NT2/D1 (cell line): ENCODE data around the gene MAGI1.

Source experiments
- SUZ12 ChIP-seq: IDR thresholded peaks from 2 replicates; pipeline ENCODE4 v1.6.1; 2011; ENCODE audit not compliant: insufficient read length, insufficient read depth; ENCODE audit errors: extremely low read depth
- YY1 ChIP-seq: IDR thresholded peaks from 2 replicates; pipeline ENCODE4 v1.6.1; 2011; ENCODE audit not compliant: insufficient read length, insufficient read depth

GRCh38 chr3:65953301-65953812, 85.4 kb downstream of the MAGI1 start:
- TF ChIP-seq SUZ12 (no peak), YY1 (no peak)
